ENCODE results near the gene PPP6R3.

DNA sequence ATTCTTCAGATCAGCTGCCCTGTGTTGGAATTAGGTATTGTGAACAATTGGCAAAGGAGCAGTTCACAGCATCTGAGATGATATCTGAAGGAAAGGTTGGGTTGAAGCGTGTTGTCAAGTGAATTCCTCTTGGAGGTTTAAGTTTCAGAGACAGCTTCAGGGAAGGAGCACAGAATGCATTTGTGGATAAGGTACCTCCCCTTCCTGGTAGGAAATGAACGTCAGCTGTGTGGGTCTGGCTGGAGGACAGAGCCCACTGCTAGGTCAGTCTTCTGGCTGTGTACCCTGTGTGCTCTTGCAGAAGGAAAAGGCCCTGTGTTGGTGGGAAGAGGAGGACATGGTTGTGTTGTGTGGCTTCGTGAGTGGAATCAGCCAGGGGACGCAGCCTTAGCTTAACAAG lies 135.7 kb downstream of the PPP6R3 start:
- TF ChIP-seq, protein P1, sequence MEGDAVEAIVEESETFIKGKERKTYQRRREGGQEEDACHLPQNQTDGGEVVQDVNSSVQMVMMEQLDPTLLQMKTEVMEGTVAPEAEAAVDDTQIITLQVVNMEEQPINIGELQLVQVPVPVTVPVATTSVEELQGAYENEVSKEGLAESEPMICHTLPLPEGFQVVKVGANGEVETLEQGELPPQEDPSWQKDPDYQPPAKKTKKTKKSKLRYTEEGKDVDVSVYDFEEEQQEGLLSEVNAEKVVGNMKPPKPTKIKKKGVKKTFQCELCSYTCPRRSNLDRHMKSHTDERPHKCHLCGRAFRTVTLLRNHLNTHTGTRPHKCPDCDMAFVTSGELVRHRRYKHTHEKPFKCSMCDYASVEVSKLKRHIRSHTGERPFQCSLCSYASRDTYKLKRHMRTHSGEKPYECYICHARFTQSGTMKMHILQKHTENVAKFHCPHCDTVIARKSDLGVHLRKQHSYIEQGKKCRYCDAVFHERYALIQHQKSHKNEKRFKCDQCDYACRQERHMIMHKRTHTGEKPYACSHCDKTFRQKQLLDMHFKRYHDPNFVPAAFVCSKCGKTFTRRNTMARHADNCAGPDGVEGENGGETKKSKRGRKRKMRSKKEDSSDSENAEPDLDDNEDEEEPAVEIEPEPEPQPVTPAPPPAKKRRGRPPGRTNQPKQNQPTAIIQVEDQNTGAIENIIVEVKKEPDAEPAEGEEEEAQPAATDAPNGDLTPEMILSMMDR (conservative IDR thresholded peaks at IDR 0.05; ENCODE audit: low read length): no peak
- TF ChIP-seq EZH2phosphoT487 (IDR thresholded peaks at IDR 0.05; ENCODE audit: borderline replicate concordance): no peak

All from Loucy (cell line).